Bronchial epithelial cell (primary cell): ENCODE measurements around the gene SOST. TPM values are rescaled to one million over a fixed set of nuclear protein-coding genes. Genes with fewer than 3 reads are reported as not detected.
A peak's percentile ranks its signal among the peaks of the same experiment; 100 is the strongest.

Experiments used
- DNase-seq: peaks from one replicate; pipeline ENCODE4 v3.0.0-alpha.2; 2010; ENCODE audit warnings: low read depth
- FAIRE-seq: peaks from 2 replicates; lab custom pipeline; 2011; peaks lifted over from hg19 to GRCh38; lab: Jason Lieb, UNC
- H3K27me3 ChIP-seq: 2 replicates; pipeline ENCODE4 v1.5.1; 2011; ENCODE audit warnings: low read length; ENCODE audit not compliant: control insufficient read depth, insufficient read depth
- H3K36me3 ChIP-seq: 2 replicates; pipeline ENCODE4 v1.5.1; 2011; ENCODE audit warnings: low read length; ENCODE audit not compliant: control insufficient read depth, insufficient read depth
- H3K4me3 ChIP-seq: 2 replicates; pipeline ENCODE4 v1.5.1; 2011; ENCODE audit warnings: mild to moderate bottlenecking, low read depth, low read length, control low read depth
- total RNA-seq: library from RNA; depleted of rRNA; stranded (reverse); fragments of >200 nt; gene quantifications from 2 replicates; pipeline ENCODE4 v1.2.1, GENCODE V29; 2014
- TF ChIP-seq, protein P1 (sequence below): IDR thresholded peaks from 2 replicates; pipeline ENCODE4 v1.5.1; 2011; ENCODE audit warnings: mild to moderate bottlenecking, moderate library complexity, low read length, control low read depth, inconsistent platforms; ENCODE audit not compliant: insufficient read depth, severe bottlenecking

The SOST gene
- total RNA-seq, 1 donor from 2014 or later, result not detected

DNA sequence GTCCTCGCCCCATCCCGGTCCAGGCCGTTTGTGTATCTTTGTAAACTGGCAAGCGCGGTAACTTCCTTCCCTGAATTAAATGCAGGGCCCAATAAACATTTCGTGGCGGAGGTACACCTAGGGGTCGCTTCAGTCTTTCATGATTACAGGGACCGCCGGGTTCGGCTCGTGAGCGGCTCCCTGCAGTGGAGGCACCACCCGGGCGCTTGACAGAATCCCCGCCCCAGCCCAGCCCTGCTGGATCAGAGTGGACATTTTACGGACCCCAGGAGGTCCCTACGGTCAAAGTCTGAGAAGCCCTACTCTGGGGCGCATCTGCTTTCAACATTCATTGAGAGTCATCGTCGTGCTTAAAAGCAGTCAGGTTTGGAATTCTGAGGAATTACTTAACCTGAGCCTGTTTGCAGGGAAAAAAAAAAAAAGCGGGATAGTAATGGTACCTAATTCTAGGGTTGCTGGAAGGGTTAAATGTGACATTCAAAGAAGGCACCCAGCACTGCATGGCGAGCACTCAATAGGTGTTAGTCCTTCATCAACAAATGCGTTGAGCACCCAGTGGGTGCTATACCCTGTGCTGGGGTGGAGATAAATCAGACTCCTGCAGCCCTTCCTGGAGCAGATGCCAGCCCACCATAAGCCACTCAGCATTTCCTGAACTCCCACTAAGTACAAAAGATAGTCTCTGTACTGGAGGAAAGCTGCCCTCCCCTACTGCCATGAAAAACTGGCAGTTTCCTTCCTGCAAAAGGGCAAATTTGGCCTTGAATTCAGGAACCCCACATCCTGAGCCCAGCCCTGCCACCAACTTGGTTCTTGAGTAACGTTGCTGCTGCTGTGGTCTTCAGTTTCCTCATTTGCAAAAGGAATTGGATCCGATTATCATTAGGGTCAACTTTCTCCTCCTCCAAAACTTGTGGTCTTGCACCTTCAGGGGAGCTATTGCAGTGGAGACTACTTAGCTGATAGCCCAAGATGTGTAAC is 20.8 kb upstream of the SOST start:
- Histone ChIP-seq H3K4me3 (peak overlapping the region; percentile 93), H3K36me3 (peaks cover 11% of the 10 kb centered on the region), H3K27me3 (no peaks in the 10 kb centered on the region)
- TF ChIP-seq, protein P1, sequence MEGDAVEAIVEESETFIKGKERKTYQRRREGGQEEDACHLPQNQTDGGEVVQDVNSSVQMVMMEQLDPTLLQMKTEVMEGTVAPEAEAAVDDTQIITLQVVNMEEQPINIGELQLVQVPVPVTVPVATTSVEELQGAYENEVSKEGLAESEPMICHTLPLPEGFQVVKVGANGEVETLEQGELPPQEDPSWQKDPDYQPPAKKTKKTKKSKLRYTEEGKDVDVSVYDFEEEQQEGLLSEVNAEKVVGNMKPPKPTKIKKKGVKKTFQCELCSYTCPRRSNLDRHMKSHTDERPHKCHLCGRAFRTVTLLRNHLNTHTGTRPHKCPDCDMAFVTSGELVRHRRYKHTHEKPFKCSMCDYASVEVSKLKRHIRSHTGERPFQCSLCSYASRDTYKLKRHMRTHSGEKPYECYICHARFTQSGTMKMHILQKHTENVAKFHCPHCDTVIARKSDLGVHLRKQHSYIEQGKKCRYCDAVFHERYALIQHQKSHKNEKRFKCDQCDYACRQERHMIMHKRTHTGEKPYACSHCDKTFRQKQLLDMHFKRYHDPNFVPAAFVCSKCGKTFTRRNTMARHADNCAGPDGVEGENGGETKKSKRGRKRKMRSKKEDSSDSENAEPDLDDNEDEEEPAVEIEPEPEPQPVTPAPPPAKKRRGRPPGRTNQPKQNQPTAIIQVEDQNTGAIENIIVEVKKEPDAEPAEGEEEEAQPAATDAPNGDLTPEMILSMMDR, result no peak
- FAIRE-seq, result no peak
- no peak for DNase-seq

DNA sequence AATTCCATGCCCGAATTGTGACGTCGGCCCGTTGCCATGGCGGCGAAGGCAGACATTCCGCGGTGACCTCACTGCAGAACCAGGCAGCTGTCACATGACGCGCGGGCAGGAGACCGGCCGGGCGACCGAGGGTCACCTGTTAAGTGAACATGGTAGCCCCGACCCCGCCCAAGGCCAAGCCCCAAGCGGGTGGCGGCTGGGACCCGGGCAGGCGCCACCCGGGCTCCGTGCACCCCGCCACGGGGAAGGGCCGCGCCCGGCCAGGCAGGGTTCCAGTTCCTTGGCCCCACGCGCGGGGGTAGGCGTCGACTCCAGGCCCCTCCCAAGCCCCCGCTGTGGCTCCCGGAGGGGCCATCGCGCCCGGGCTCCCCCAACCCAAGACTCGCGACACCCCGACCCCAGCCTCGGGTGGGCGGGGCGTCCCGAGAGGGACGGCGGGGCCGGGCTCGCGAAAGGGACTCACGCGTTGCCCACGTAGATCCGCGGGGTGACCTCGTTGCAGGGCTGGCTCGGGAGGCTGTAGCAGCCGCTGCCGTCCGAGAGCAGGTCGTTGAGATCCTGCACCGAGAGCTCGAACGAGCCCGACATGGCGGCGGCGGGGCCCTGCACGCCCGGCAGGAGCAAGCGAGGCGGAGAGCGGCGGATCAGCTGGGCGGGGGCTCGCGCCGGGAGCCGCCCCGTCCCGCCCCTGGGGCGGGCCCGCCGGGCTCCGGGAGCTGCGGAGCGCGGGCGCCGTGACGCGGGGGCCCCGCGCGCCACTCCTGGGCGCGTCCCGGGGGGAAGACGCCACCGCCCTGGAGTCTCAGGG is 19.9 kb upstream of the SOST start, which contains the start of gene DUSP3:
Gene DUSP3, minus strand, starts transcription at position 641 of the 808 bp plus-strand sequence. Its CDS starts 53 bp downstream, at position 588.
- H3K36me3 ChIP-seq, result peaks cover 16% of the 10 kb centered on the region
- peak within 1 kb of the TSS; percentile 93 for H3K4me3 ChIP-seq
- DNase-seq, result peak; percentile 76
- no peak for FAIRE-seq
- TF ChIP-seq, protein P1, result no peak
- no peaks in the 10 kb centered on the region for H3K27me3 ChIP-seq

DNA sequence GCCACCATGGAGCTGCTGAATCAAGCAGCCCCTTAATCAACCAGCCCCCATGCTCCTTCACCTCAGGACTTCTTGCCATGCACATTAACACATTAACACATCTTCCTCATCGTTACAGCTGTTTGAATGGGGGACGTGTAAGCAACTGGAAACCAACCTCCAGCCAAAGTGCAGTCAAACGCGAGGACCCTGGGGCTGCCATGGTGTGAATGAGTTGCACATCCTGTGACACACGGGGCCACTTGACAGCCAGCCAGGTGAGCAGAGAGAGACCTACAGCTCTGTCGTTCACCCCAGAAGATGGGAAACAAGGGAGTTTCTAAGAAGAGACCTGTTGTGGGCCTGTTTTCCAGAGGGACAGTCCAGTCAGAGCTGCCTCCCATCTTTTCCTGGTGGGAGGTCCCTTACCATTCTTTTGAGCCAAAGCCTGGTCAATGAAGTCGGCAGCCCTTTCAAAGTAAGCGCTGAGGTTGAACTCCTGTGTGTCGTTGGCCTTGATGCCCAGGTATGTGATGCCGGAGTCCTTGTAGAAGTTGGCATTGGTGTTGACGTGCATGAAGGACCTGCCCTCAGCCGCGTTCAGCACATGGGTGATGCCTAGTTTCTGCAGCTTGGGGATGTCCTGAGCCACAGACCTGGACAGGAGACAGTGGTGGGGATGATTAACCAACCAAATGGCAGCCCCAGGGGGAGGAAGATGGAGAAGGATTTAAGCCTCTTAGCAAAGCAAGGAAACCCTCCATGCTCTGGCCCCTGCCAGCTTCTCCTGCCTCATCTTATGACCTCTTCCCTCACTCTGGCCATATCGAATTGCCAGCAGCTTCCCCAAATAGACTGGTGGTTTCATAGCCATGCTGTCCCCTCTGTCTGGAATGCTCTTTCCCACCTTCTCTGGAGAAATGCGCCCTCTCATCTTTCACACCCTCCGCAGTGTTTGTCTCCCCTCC is 16.0 kb upstream of the SOST start:
- DNase-seq (no peak), FAIRE-seq (no peak)
- H3K36me3 ChIP-seq, result peaks cover 24% of the 10 kb centered on the region

DNA sequence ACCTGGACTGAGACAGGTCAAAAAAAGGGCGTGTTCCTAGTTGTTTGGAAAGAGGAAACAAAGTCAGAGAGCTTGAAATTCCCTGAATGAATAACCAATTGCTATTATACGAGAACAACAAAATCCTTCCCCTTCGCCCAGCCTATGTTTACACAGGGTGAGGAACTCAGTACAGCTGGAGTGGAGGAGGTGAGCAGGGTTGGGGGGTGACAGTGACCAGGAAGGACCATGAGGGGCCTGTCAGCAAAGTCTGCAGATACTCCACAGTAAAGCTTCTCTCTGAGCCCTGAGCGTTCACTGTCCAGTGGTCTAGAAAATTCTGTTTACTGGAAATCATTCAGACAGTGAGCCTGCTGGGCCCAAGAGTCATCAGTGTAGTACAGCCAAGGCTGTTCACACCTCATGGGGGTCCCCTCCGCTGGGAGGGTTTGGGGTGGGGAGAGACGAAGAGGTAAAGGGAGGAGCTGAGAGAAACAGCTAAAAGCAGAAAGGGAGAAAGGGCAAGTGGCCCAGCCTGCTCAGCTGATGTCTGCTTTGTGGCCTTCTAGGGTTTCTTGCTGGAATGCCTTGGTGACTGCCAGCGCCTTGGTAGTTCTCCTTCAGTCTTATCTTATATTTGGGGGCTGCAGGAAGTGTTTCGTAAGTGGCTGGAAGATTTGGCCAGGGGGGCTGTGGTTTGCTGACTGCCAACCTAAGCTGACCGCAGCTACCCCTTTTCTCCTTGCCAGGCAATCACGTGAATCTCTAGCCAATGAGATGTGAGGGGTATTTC is 14.5 kb upstream of the SOST start:
- Histone ChIP-seq H3K4me3 (no peak overlapping the region), H3K27me3 (no peaks in the 10 kb centered on the region), H3K36me3 (peaks cover 27% of the 10 kb centered on the region)
- DNase-seq (no peak), FAIRE-seq (no peak)
- TF ChIP-seq, protein P1, result no peak

More for the DNA sequence above, 16.0 kb upstream of the SOST start:
- H3K27me3 ChIP-seq, result no peaks in the 10 kb centered on the region
- TF ChIP-seq, protein P1, result no peak
- no peak overlapping the region for H3K4me3 ChIP-seq
